AML-193 (cell line): ENCODE results near the gene ZNF710.
A peak's percentile ranks its signal among the peaks of the same experiment; 100 is the strongest.

ENCODE experiments used
- DNase-seq, 2 experiments: peaks; one replicate each; lab custom pipeline; 2025; lab: John Stamatoyannopoulos, UW

Gene ZNF710

DNA sequence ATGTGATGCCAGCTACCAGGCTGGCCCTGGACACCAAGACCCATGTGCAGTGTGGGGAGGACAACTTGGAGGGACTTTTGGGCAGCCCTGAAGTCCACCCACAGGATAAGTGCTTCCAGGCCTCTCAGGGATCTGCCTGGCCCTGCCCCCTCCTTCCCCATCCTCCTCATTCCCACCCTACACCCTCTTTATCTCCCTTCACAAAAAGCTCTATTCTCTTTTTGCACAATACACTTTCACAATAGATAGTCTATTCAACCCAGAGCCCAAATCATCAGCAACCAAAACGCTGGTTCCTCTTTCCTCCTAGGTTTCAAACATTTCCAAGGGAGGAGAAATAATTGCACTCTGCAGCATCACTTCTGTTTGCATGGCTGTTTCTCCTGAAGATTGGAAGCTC is 7.8 kb upstream of the ZNF710 start:
- DNase-seq: peak; percentile 74 to 76

GRCh38 chr15:89997079-89997478 is 4.0 kb upstream of the ZNF710 start:
- DNase-seq: no peak

- DNase-seq: no peak
These were observed 2.9 kb upstream of the ZNF710 start for GRCh38 chr15:89998141-89998661.

DNA sequence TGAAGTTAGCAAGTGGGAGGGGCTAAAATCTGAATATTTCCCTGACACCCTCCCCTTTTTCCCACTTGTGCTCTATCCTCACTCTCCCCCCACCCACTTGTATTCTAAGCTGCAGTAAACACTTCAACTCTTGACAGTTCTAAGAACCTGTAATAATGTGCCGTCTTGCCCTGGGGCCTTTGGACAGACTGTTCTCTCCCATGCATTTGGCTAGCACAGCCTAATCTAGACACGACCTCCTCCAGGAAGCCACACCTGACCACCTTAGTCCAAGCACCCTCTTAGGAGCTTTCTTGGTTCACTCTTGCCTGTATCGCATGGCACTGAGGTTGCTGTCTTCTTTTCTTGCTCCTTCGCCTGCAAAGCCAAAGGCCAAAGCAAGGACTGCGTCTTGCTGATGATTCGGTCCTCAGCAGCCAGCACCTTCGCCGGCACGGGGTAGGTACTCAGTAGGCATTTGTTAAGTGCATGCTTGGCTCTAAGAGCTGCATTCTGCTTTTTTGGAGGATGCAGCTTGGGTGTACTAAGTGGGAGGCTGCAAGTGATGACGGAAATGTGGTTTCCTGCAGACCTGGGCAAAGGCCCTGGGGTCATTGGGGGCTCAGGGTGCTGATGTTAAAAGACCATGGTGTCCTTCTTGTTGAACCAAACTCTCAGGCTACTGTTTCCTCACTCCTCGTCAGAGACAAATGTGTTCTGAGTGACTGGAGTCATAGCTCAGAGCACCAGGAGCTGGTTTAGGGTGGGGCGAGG is 2.0 kb upstream of the ZNF710 start:
- no peak for DNase-seq

DNA sequence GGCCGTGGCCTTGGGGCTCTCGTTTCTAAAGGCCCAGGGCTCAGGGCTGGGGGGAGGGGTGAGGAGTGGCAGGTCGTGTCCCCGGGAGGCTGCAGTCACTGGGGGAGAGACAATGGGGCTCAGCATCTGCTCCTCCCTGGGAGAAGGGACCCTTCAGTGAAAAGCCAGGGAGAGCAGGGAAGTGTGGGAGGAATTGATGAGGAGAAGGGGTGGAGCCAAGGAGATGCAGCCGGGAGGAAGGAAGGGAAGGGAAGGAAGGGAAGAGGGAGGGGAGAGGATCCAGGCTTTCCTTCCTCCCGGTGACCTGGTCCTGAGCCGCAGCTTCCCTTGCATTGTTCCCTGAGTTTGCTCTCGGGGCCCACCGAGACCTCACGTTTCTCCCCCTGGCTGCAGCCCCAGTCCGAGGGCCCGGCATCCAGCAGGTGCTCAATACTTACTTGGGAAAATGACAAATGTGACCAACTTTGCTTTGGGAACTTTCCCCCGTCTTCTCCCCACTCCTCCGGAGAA is 1.4 kb upstream of the ZNF710 start:
- no peak for DNase-seq

- DNase-seq: no peak
These were observed 730 bp upstream of the ZNF710 start for GRCh38 chr15:90000186-90001001.

DNA sequence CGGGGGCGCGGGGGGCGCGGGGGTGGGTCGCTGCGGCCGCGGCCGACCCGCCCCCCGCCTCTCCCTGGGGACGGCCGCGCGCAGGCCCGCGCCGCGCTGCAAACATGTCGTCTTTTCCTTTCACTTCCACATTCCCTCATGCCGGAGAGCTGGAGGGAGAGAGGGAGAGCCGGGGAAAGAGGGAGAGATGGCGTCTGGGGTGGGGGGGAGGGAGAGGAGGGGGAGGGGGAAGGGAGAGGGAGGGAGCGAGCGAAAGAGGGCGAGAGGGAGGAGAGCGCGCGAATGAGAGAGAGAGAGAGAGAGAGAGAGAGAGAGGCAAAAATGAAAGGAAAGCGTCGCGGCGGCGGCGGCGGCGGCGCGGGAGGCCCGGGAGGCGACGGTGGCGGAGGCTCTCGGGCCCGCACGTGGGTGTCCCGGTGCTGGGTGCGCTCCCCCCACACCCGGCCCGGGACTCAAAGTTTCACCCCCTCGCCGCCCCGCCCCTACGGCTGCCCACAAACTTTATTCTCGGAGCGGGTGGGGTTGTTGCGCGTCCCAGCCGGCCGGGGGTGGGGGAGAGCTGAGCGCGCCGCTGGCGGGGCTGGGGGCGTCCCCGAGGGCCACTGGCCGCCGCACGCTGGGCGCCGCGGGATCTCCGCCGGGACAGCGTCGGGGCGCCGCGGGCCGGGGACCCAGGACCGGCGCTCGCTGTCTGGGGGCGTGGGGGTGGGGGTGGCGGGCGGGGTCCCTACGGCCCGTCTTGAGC is 731 bp downstream of the ZNF710 start:
- peak in 1 of 2 experiments; percentile 31 for DNase-seq

- DNase-seq: peak; percentile 13 to 42
These were observed 1.3 kb downstream of the ZNF710 start for GRCh38 chr15:90002428-90002844.

DNA sequence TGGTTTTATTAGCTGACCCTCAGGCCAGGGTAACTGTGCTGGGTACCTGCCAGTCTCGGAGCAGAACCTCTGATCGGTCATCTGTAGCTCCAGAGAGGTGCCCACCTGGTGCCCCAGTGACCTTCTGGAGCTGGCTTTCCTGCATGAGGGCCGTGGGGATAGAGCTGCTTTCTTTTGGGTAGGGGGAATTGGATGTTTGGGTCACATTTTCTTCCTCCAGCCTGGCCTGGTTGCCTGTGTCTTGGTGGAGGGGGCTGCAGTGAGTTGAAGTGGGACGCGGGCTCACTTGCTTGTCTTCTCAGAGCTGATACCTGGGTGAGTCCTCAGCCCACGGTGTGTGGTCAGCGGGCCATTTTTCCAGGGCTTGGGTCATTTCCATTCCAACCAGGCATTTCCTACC is 2.6 kb downstream of the ZNF710 start:
- no peak for DNase-seq

GRCh38 chr15:90004252-90004651 is 3.1 kb downstream of the ZNF710 start:
- no peak for DNase-seq

DNA sequence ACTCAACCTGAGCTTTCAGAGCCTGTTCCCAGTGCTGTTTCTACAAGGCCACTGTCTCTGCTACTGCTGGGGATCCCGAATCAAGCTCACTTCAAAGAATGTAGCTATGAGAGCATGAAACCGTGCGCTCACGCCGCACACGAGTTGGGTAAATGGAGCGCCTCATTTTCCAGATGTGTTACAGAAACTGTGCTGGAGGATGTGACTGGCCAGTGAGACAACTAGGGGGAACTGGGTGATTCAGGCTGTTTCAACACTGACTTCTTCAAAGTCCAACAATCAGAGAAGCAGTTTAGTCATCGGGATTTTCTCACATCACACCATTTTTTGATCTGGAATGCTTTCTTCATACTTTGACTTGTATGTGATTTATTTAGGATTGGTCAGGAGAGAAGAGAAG is 3.5 kb downstream of the ZNF710 start:
- DNase-seq: peak; percentile 88 to 89

DNA sequence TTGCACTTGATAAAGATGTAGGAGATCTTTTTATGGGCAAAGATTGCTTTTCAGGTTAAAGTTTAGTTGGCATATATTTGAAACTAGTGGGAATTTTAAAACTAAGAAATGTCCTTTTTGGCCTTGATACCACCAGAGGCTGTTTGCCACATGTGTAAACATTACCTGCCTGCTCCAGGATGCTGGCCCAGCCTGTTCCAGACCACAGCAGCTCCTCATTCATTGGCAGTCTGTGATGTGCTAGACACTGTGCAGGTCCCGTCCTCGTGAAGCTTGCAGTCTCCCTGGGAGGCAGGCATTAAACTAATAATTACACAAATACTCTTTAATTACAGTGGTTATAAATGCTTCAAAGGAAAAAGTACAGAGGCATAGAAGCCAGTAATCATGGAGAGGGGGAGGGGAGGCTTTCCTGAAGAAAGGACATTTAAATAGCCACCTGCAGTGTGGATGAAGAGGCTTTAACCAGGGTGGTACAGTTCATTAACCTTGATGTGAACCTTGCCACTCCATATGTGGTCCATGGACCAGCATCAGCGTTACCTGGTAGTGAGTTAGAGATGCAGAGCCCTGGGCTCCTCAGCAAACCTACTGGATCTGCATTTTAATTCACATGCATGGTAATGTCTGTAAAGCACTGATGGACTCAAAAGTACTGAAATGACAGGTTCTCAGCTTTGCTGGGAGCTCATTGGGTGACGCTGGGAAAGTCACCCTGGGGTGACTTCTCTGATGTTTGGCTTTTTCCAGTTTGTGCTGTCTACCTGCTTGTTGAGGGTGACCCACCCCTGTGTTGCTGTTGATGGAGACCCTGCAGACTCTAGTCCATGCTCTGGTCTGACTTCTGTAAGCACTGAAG is 5.3 kb downstream of the ZNF710 start:
- no peak for DNase-seq

- no peak for DNase-seq
These were observed 5.9 kb downstream of the ZNF710 start for GRCh38 chr15:90007076-90007460.

GRCh38 chr15:90008607-90009006 is 7.5 kb downstream of the ZNF710 start:
- DNase-seq: no peak

- DNase-seq: no peak
These were observed 8.3 kb downstream of the ZNF710 start for GRCh38 chr15:90009301-90010022.

DNA sequence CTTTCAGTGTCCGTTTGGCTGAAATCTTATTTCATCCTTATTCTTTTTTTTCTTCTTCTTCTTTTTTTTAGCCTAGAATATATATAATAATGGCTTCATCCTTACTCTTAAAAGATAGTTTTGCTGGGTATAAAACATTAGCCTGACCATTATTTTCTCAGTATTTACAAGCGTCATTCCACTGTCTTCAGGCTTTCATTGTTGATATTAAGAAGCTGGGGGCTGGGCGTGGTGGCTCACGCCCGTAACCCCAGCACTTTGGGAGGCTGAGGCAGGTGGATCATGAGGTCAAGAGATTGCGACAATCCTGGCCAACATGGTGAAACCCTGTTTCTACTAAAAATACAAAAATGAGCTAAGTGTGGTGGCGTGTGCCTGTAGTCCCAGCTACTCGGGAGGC is 10.6 kb downstream of the ZNF710 start:
- no peak for DNase-seq

GRCh38 chr15:90013503-90013937 is 12.4 kb downstream of the ZNF710 start:
- DNase-seq: peak; percentile 35 to 49

- DNase-seq: no peak
These were observed 14.2 kb downstream of the ZNF710 start for GRCh38 chr15:90015294-90015693.

DNA sequence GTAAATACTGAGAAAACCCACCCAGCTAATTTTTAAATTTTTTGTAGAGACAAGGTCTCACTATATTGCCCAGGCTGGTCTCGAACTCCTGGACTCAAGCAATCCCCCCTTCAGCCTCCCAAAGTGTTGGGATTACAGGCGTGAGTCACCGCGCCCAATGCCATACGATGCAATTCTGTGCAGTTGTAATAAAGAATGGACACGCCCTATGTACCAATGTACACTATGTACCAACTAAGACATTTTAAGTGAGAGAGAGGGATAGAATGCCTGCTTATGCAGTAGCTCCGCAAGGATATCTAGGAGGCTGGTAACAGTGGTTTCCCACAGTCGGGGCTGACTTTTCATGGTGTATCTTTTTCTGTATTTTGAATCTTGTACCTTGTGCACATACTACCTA is 14.6 kb downstream of the ZNF710 start:
- no peak for DNase-seq

DNA sequence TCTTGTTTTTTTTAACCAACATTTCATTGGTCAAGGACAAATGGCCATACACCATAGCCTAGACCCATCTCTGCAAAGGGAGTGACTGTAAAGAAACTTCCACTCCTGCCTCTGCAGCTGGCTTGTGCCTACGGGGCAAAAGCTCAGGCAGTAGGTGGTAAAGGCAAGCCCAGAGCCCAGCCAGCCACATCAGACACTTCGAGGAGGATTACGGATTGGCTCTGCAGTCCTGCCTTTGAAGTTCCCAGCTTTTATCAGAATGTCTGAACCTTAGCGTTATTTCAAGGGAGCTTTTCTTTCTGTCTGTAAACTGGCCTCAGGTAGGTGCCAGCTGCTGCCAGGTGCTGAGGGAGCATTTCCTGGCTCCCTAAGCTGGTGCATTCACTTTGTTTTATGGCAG is 15.6 kb downstream of the ZNF710 start:
- DNase-seq: no peak
